CD4-positive, alpha-beta T cell treated with Interferon gamma for 1 hour (primary cell): ENCODE results near the gene YEATS2.
"Not testable (repeated sequence)": the region's sequence is repeated elsewhere in the genome, so short reads cannot be mapped to it uniquely, and the experiment has no call there.

Source experiments
- DNase-seq: peaks from one replicate; pipeline ENCODE4 v3.0.0-alpha.2; 2020

YEATS2 gene

GRCh38 chr3:183697610-183698317, at the start of gene YEATS2:
Gene YEATS2, plus strand, starts transcription at chr3:183697797. Its CDS starts 17,366 bp downstream, at chr3:183715163.
- peak; percentile 67 for DNase-seq

- DNase-seq: no peak
Measured at GRCh38 chr3:183650554-183650953, 47.0 kb upstream of the YEATS2 start.

- DNase-seq: no peak
Measured at GRCh38 chr3:183653209-183654064, 44.2 kb upstream of the YEATS2 start.

- no peak for DNase-seq
Measured at GRCh38 chr3:183654727-183655126, 42.9 kb upstream of the YEATS2 start.

GRCh38 chr3:183662099-183662498, 35.5 kb upstream of the YEATS2 start:
- DNase-seq: no peak

GRCh38 chr3:183664913-183665381, 32.6 kb upstream of the YEATS2 start:
- no peak for DNase-seq

GRCh38 chr3:183680061-183680460, 17.5 kb upstream of the YEATS2 start:
- DNase-seq: no peak

- DNase-seq: no peak
Measured at GRCh38 chr3:183687705-183688104, 9.9 kb upstream of the YEATS2 start.

- DNase-seq: no peak
Measured at GRCh38 chr3:183688874-183689273, 8.7 kb upstream of the YEATS2 start.

- DNase-seq: not testable (repeated sequence)
Measured at GRCh38 chr3:183689621-183690020, 8.0 kb upstream of the YEATS2 start.

GRCh38 chr3:183690402-183690995, 7.1 kb upstream of the YEATS2 start:
- no peak for DNase-seq

GRCh38 chr3:183692436-183692835, 5.2 kb upstream of the YEATS2 start:
- DNase-seq: no peak

- no peak for DNase-seq
Measured at GRCh38 chr3:183695569-183696364, 1.8 kb upstream of the YEATS2 start.

GRCh38 chr3:183697123-183697609, 431 bp upstream of the YEATS2 start:
- no peak for DNase-seq

- no peak for DNase-seq
Measured at GRCh38 chr3:183698318-183698751, 738 bp downstream of the YEATS2 start.

- peak; percentile 10 for DNase-seq
Measured at GRCh38 chr3:183698756-183699155, 1.2 kb downstream of the YEATS2 start.

GRCh38 chr3:183699238-183699947, 1.8 kb downstream of the YEATS2 start:
- no peak for DNase-seq

- DNase-seq: no peak
Measured at GRCh38 chr3:183701744-183702143, 4.1 kb downstream of the YEATS2 start.

GRCh38 chr3:183703892-183704291, 6.3 kb downstream of the YEATS2 start:
- DNase-seq: not testable (repeated sequence)

- no peak for DNase-seq
Measured at GRCh38 chr3:183710231-183710630, 12.6 kb downstream of the YEATS2 start.

GRCh38 chr3:183711516-183711915, 13.9 kb downstream of the YEATS2 start:
- DNase-seq: no peak

- DNase-seq: no peak
Measured at GRCh38 chr3:183714622-183715021, 17.0 kb downstream of the YEATS2 start.
